Measurements from ENCODE around the gene GGT6. TPM values are rescaled to one million over a fixed set of nuclear protein-coding genes. Genes with fewer than 3 reads are reported as not detected.

Gene GGT6
- total RNA-seq, 1 donor from 2014 or later: not detected

DNA sequence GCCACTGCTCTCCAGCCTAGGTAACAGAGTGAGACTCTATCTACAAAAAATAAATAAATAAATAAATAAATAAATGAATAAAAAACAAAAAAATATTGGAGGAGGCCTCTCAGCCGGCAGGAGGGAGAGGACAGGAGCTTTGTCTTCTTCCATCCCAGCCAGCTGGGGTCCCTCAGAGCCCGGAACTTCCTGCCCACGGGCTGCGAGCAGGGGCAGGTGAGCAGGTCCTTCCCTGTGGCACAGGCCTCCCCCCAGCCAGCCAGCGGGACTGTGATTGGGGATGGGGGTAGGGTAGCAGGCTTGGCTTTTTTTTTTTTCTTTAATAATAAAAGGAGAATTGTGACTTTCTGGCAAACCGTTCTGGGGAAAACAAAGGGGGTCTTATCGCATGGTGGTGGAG lies 34.0 kb upstream of the GGT6 start:
- Histone ChIP-seq H3K4me3 (ENCODE audit: insufficient read depth, low read depth, low read length) (no peak overlapping the region), H2AFZ (ENCODE audit: low read depth, low read length) (no peak overlapping the region), H3K4me1 (ENCODE audit: insufficient read depth, low read length) (peaks cover 1% of the 10 kb centered on the region), H4K20me1 (ENCODE audit: insufficient read depth, low read length) (no peaks in the 10 kb centered on the region), H3K27ac (ENCODE audit: low read depth, low read length) (no peak overlapping the region), H3K36me3 (ENCODE audit: insufficient read depth, low read length) (no peaks in the 10 kb centered on the region), H3K9ac (ENCODE audit: low read length) (no peak overlapping the region), H3K9me3 (ENCODE audit: insufficient read depth, low read depth, low read length) (no peaks in the 10 kb centered on the region), H3K27me3 (ENCODE audit: insufficient read depth, low read length) (peaks cover 5% of the 10 kb centered on the region), H3K4me2 (ENCODE audit: low read length) (no peak overlapping the region), H3K79me2 (ENCODE audit: insufficient read depth, low read length) (no peaks in the 10 kb centered on the region)
- no peak for FAIRE-seq
- DNase-seq (ENCODE audit: low read depth): no peak
- Mint-ChIP-seq H3K36me3 (ENCODE audit: low read depth, unreplicated experiment) (no peaks in the 10 kb centered on the region), H3K4me1 (ENCODE audit: low read depth, unreplicated experiment) (peaks cover 5% of the 10 kb centered on the region), H3K9me3 (ENCODE audit: unreplicated experiment) (no peaks in the 10 kb centered on the region), H3K27me3 (ENCODE audit: low read depth, unreplicated experiment) (peaks cover 42% of the 10 kb centered on the region), H3K4me3 (ENCODE audit: unreplicated experiment) (no peak overlapping the region), H3K27ac (ENCODE audit: unreplicated experiment) (no peak overlapping the region)
- TF ChIP-seq EZH2 (IDR thresholded peaks at IDR 0.05; ENCODE audit: insufficient read depth, low read length): no peak
- TF ChIP-seq, protein P1, sequence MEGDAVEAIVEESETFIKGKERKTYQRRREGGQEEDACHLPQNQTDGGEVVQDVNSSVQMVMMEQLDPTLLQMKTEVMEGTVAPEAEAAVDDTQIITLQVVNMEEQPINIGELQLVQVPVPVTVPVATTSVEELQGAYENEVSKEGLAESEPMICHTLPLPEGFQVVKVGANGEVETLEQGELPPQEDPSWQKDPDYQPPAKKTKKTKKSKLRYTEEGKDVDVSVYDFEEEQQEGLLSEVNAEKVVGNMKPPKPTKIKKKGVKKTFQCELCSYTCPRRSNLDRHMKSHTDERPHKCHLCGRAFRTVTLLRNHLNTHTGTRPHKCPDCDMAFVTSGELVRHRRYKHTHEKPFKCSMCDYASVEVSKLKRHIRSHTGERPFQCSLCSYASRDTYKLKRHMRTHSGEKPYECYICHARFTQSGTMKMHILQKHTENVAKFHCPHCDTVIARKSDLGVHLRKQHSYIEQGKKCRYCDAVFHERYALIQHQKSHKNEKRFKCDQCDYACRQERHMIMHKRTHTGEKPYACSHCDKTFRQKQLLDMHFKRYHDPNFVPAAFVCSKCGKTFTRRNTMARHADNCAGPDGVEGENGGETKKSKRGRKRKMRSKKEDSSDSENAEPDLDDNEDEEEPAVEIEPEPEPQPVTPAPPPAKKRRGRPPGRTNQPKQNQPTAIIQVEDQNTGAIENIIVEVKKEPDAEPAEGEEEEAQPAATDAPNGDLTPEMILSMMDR (IDR thresholded peaks at IDR 0.05; ENCODE audit: insufficient read depth, low read depth, low read length): no peak

GRCh38 chr17:4593021-4593421 lies 32.6 kb upstream of the GGT6 start:
- FAIRE-seq: no peak
- DNase-seq (ENCODE audit: low read depth): no peak
- no peak overlapping the region for H3K27ac ChIP-seq (ENCODE audit: low read depth, low read length)
- H4K20me1 ChIP-seq (ENCODE audit: insufficient read depth, low read length): no peaks in the 10 kb centered on the region
- Mint-ChIP-seq H3K4me1 (ENCODE audit: low read depth, unreplicated experiment) (no peaks in the 10 kb centered on the region), H3K36me3 (ENCODE audit: low read depth, unreplicated experiment) (no peaks in the 10 kb centered on the region), H3K27me3 (ENCODE audit: low read depth, unreplicated experiment) (peaks cover 49% of the 10 kb centered on the region), H3K9me3 (ENCODE audit: unreplicated experiment) (no peaks in the 10 kb centered on the region), H3K4me3 (ENCODE audit: unreplicated experiment) (no peak overlapping the region), H3K27ac (ENCODE audit: unreplicated experiment) (no peak overlapping the region)
- no peak overlapping the region for H2AFZ ChIP-seq (ENCODE audit: low read depth, low read length)
- TF ChIP-seq, protein P1 (IDR thresholded peaks at IDR 0.05; ENCODE audit: insufficient read depth, low read depth, low read length): no peak
- no peak for TF ChIP-seq EZH2 (IDR thresholded peaks at IDR 0.05; ENCODE audit: insufficient read depth, low read length)
- no peaks in the 10 kb centered on the region for H3K79me2 ChIP-seq (ENCODE audit: insufficient read depth, low read length)
- no peaks in the 10 kb centered on the region for H3K4me1 ChIP-seq (ENCODE audit: insufficient read depth, low read length)
- H3K9me3 ChIP-seq (ENCODE audit: insufficient read depth, low read depth, low read length): no peaks in the 10 kb centered on the region
- H3K4me3 ChIP-seq (ENCODE audit: insufficient read depth, low read depth, low read length): no peak overlapping the region
- peaks cover 2% of the 10 kb centered on the region for H3K27me3 ChIP-seq (ENCODE audit: insufficient read depth, low read length)
- no peak overlapping the region for H3K9ac ChIP-seq (ENCODE audit: low read length)
- H3K4me2 ChIP-seq (ENCODE audit: low read length): no peak overlapping the region
- no peaks in the 10 kb centered on the region for H3K36me3 ChIP-seq (ENCODE audit: insufficient read depth, low read length)

DNA sequence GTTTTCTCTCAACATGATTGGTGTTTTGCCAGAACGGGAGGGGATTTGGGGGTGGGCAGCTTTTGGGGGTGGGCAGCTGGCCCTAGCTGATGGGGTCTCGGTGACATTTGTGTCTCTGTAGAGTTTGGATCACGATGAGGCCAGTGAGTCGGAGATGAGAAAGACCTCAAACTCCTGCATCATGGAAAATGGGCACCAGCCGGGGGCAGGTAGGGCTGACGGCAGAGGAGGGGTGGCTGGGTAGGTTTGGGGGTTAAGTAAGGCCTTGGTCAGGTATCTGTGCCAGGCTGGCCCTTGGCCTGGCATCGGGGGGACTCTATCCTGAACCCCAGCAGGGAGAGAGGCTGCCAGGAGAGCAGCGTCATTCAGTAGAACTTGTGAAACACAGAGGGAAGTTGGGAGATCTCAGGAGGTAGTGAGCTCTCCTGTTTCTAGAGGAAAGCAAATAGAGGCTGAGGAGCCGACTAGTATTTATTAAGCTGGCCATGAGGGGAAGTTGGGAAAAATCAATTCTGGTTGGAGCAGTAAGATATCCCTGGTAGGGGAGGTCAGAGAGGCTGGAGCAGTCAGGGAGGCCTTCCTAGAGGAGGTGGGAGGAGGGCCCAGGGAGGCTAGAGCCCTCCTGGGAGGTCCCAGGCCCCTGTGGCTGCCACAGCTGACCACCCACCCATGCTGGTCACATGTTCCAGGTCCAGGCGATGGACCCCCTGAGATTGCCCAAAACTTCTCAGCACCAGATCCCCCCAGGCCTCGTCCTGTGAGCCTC lies 32.0 kb upstream of the GGT6 start:
- Histone ChIP-seq H3K36me3 (ENCODE audit: insufficient read depth, low read length) (no peaks in the 10 kb centered on the region), H3K4me3 (ENCODE audit: insufficient read depth, low read depth, low read length) (no peak overlapping the region), H2AFZ (ENCODE audit: low read depth, low read length) (no peak overlapping the region), H3K27ac (ENCODE audit: low read depth, low read length) (no peak overlapping the region), H3K4me2 (ENCODE audit: low read length) (no peak overlapping the region), H3K9ac (ENCODE audit: low read length) (no peak overlapping the region), H3K79me2 (ENCODE audit: insufficient read depth, low read length) (no peaks in the 10 kb centered on the region), H3K27me3 (ENCODE audit: insufficient read depth, low read length) (peaks cover 1% of the 10 kb centered on the region), H3K9me3 (ENCODE audit: insufficient read depth, low read depth, low read length) (no peaks in the 10 kb centered on the region), H3K4me1 (ENCODE audit: insufficient read depth, low read length) (no peaks in the 10 kb centered on the region), H4K20me1 (ENCODE audit: insufficient read depth, low read length) (no peaks in the 10 kb centered on the region)
- Mint-ChIP-seq H3K4me1 (ENCODE audit: low read depth, unreplicated experiment) (no peaks in the 10 kb centered on the region), H3K27ac (ENCODE audit: unreplicated experiment) (no peak overlapping the region), H3K36me3 (ENCODE audit: low read depth, unreplicated experiment) (no peaks in the 10 kb centered on the region), H3K4me3 (ENCODE audit: unreplicated experiment) (no peak overlapping the region), H3K9me3 (ENCODE audit: unreplicated experiment) (no peaks in the 10 kb centered on the region), H3K27me3 (ENCODE audit: low read depth, unreplicated experiment) (peaks cover 50% of the 10 kb centered on the region)
- TF ChIP-seq EZH2 (IDR thresholded peaks at IDR 0.05; ENCODE audit: insufficient read depth, low read length): no peak
- TF ChIP-seq, protein P1 (IDR thresholded peaks at IDR 0.05; ENCODE audit: insufficient read depth, low read depth, low read length): no peak
- FAIRE-seq (no peak), DNase-seq (ENCODE audit: low read depth) (no peak)

Data from astrocyte (in vitro differentiated cells and primary cell).